Activated CD8-positive, alpha-beta memory T cell treated with anti-CD3 and anti-CD28 coated beads for 48 hours (primary cell): ENCODE results near the gene KRT33B.
"Not testable (repeated sequence)": the region's sequence is repeated elsewhere in the genome, so short reads cannot be mapped to it uniquely, and the experiment has no call there.

ENCODE experiments used
- DNase-seq, 3 experiments: peaks; one replicate each; pipeline ENCODE4 v3.0.0-alpha.2; 2020; ENCODE audit warnings: low read depth in 2 of 3, low spot score in 2 of 3

KRT33B gene

GRCh38 chr17:41350381-41350878, 19.2 kb downstream of the KRT33B start, which contains the start of gene KRT33A:
TSS of gene KRT33A (minus strand) at chr17:41350828. CDS start at chr17:41350767, 61 bp downstream.
- not testable (repeated sequence) for DNase-seq

GRCh38 chr17:41347869-41348760, 21.5 kb downstream of the KRT33B start:
- no peak for DNase-seq

GRCh38 chr17:41346421-41346820, 23.2 kb downstream of the KRT33B start:
- not testable (repeated sequence) for DNase-seq

- no peak for DNase-seq
These were observed 23.6 kb downstream of the KRT33B start for GRCh38 chr17:41345992-41346391.

GRCh38 chr17:41343029-41343428, 26.6 kb downstream of the KRT33B start:
- DNase-seq = no peak

GRCh38 chr17:41340934-41341861, 28.4 kb downstream of the KRT33B start:
- DNase-seq = no peak

GRCh38 chr17:41340494-41340893, 29.1 kb downstream of the KRT33B start:
- no peak for DNase-seq

GRCh38 chr17:41339571-41340172, 29.9 kb downstream of the KRT33B start:
- no peak for DNase-seq

- DNase-seq = no peak
These were observed 30.6 kb downstream of the KRT33B start for GRCh38 chr17:41338961-41339485.

GRCh38 chr17:41335747-41336146, 33.9 kb downstream of the KRT33B start:
- DNase-seq = no peak

- DNase-seq = no peak
These were observed 35.0 kb downstream of the KRT33B start for GRCh38 chr17:41334385-41335305.

- no peak for DNase-seq
These were observed 35.8 kb downstream of the KRT33B start for GRCh38 chr17:41333836-41334235.

- no peak for DNase-seq
These were observed 36.5 kb downstream of the KRT33B start for GRCh38 chr17:41333098-41333497.

GRCh38 chr17:41332239-41332638, 37.4 kb downstream of the KRT33B start:
- DNase-seq = no peak

- no peak for DNase-seq
These were observed 38.0 kb downstream of the KRT33B start for GRCh38 chr17:41331606-41332005.

- DNase-seq = no peak
These were observed 40.2 kb downstream of the KRT33B start for GRCh38 chr17:41329279-41329948.

GRCh38 chr17:41328207-41328606, 41.4 kb downstream of the KRT33B start:
- no peak for DNase-seq

- DNase-seq = no peak
These were observed 42.0 kb downstream of the KRT33B start for GRCh38 chr17:41327411-41328120.
